ENCODE measurements around the gene DGCR2.

The DGCR2 gene

DNA sequence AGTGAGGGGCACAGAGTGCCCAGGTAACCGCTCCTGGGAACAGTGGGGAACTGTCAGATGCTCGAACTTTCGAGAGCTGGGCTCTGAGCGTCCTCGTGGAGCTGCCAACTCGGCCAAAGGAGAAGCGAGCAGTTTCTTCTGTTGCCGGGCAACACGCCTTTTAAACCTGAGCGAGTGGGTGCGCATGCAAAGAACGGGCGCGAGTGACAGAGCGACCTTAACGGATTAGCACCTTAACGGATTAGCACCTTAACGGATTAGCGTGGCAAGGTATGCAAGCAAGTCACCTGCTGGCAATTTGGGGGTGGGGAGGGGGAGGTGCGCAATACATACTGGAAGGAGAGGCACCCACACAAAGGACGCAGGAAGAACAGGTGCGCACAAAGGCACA lies 124.3 kb downstream of the DGCR2 start:
- Histone ChIP-seq H3K36me3 (ENCODE audit: insufficient read depth, low read length) (no peaks in the 10 kb centered on the region), H3K4me3 (ENCODE audit: low read depth, low read length) (no peak overlapping the region), H3K27me3 (ENCODE audit: insufficient read depth, low read length) (peaks cover 26% of the 10 kb centered on the region), H2AFZ (ENCODE audit: low read length, unreplicated experiment) (no peak overlapping the region), H3K79me2 (ENCODE audit: control insufficient read depth, insufficient read depth, low read length, unreplicated experiment) (no peaks in the 10 kb centered on the region), H3K27ac (ENCODE audit: low read depth, low read length) (no peak overlapping the region), H3K4me1 (ENCODE audit: control insufficient read depth, insufficient read depth, low read length, unreplicated experiment) (no peaks in the 10 kb centered on the region)

- no peaks in the 10 kb centered on the region for H3K4me1 ChIP-seq (ENCODE audit: control insufficient read depth, insufficient read depth, low read length, unreplicated experiment)
These were observed 124.8 kb downstream of the DGCR2 start for GRCh38 chr22:18997306-18997924.

GRCh38 chr22:18996376-18996900 lies 125.8 kb downstream of the DGCR2 start:
- peaks cover 19% of the 10 kb centered on the region; the same call in 1 of the 2 replicates for H3K27me3 ChIP-seq (ENCODE audit: insufficient read depth, low read length)
- H3K27ac ChIP-seq (ENCODE audit: low read depth, low read length), result no peak overlapping the region
- no peak overlapping the region for H3K4me3 ChIP-seq (ENCODE audit: low read depth, low read length)
- H3K36me3 ChIP-seq (ENCODE audit: insufficient read depth, low read length), result no peaks in the 10 kb centered on the region
- H3K4me1 ChIP-seq (ENCODE audit: control insufficient read depth, insufficient read depth, low read length, unreplicated experiment), result no peaks in the 10 kb centered on the region
- no peaks in the 10 kb centered on the region for H3K79me2 ChIP-seq (ENCODE audit: control insufficient read depth, insufficient read depth, low read length, unreplicated experiment)
- H2AFZ ChIP-seq (ENCODE audit: low read length, unreplicated experiment), result no peak overlapping the region

More at GRCh38 chr22:18997306-18997924, 124.8 kb downstream of the DGCR2 start:
- Histone ChIP-seq H2AFZ (ENCODE audit: low read length, unreplicated experiment) (no peak overlapping the region), H3K79me2 (ENCODE audit: control insufficient read depth, insufficient read depth, low read length, unreplicated experiment) (no peaks in the 10 kb centered on the region), H3K36me3 (ENCODE audit: insufficient read depth, low read length) (no peaks in the 10 kb centered on the region), H3K27ac (ENCODE audit: low read depth, low read length) (no peak overlapping the region), H3K4me3 (ENCODE audit: low read depth, low read length) (no peak overlapping the region), H3K27me3 (ENCODE audit: insufficient read depth, low read length) (peaks cover 21% of the 10 kb centered on the region; the same call in 1 of the 2 replicates)

DNA sequence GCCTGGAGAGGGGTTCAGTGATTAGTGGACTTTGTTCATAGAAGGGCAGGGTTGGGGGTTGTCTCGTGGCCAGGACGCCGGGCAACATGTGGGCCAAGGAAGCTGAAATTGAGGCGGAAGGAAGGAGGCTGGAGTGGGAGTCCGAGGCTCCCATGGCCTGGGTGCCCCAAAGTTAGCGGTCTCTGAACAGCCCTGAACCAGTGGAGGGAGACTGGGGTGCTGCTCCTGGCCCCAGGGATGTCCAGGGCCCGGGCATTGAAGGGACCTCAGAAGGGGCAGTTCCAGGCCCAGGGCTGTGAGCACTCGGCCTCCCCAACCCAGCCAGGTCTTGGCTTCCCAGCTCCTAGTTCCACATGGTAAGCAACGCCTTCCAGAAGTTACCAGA lies 126.9 kb downstream of the DGCR2 start:
- H3K27me3 ChIP-seq (ENCODE audit: insufficient read depth, low read length), result peaks cover 19% of the 10 kb centered on the region; the same call in 1 of the 2 replicates
- no peaks in the 10 kb centered on the region for H3K36me3 ChIP-seq (ENCODE audit: insufficient read depth, low read length)
- no peak overlapping the region for H3K27ac ChIP-seq (ENCODE audit: low read depth, low read length)
- H2AFZ ChIP-seq (ENCODE audit: low read length, unreplicated experiment), result no peak overlapping the region
- H3K79me2 ChIP-seq (ENCODE audit: control insufficient read depth, insufficient read depth, low read length, unreplicated experiment), result no peaks in the 10 kb centered on the region
- no peaks in the 10 kb centered on the region for H3K4me1 ChIP-seq (ENCODE audit: control insufficient read depth, insufficient read depth, low read length, unreplicated experiment)
- H3K4me3 ChIP-seq (ENCODE audit: low read depth, low read length), result no peak overlapping the region

- Histone ChIP-seq H3K79me2 (ENCODE audit: control insufficient read depth, insufficient read depth, low read length, unreplicated experiment) (no peaks in the 10 kb centered on the region), H3K27me3 (ENCODE audit: insufficient read depth, low read length) (peaks cover 19% of the 10 kb centered on the region; the same call in 1 of the 2 replicates), H3K36me3 (ENCODE audit: insufficient read depth, low read length) (no peaks in the 10 kb centered on the region), H3K4me3 (ENCODE audit: low read depth, low read length) (no peak overlapping the region), H3K4me1 (ENCODE audit: control insufficient read depth, insufficient read depth, low read length, unreplicated experiment) (no peaks in the 10 kb centered on the region), H3K27ac (ENCODE audit: low read depth, low read length) (no peak overlapping the region), H2AFZ (ENCODE audit: low read length, unreplicated experiment) (no peak overlapping the region)
These were observed 127.4 kb downstream of the DGCR2 start for GRCh38 chr22:18994701-18995326.

GRCh38 chr22:18994056-18994455 lies 128.2 kb downstream of the DGCR2 start:
- peaks cover 12% of the 10 kb centered on the region; the same call in 1 of the 2 replicates for H3K27me3 ChIP-seq (ENCODE audit: insufficient read depth, low read length)
- H3K4me1 ChIP-seq (ENCODE audit: control insufficient read depth, insufficient read depth, low read length, unreplicated experiment), result no peaks in the 10 kb centered on the region

GRCh38 chr22:18992543-18993198 lies 129.5 kb downstream of the DGCR2 start:
- Histone ChIP-seq H3K4me3 (ENCODE audit: low read depth, low read length) (no peak overlapping the region), H3K79me2 (ENCODE audit: control insufficient read depth, insufficient read depth, low read length, unreplicated experiment) (no peaks in the 10 kb centered on the region), H3K36me3 (ENCODE audit: insufficient read depth, low read length) (no peaks in the 10 kb centered on the region), H3K27ac (ENCODE audit: low read depth, low read length) (no peak overlapping the region), H3K27me3 (ENCODE audit: insufficient read depth, low read length) (peaks cover 11% of the 10 kb centered on the region; the same call in 1 of the 2 replicates), H2AFZ (ENCODE audit: low read length, unreplicated experiment) (no peak overlapping the region), H3K4me1 (ENCODE audit: control insufficient read depth, insufficient read depth, low read length, unreplicated experiment) (no peaks in the 10 kb centered on the region)

More at GRCh38 chr22:18994056-18994455, 128.2 kb downstream of the DGCR2 start:
- Histone ChIP-seq H2AFZ (ENCODE audit: low read length, unreplicated experiment) (no peak overlapping the region), H3K4me3 (ENCODE audit: low read depth, low read length) (no peak overlapping the region), H3K79me2 (ENCODE audit: control insufficient read depth, insufficient read depth, low read length, unreplicated experiment) (no peaks in the 10 kb centered on the region), H3K36me3 (ENCODE audit: insufficient read depth, low read length) (no peaks in the 10 kb centered on the region), H3K27ac (ENCODE audit: low read depth, low read length) (no peak overlapping the region)

DNA sequence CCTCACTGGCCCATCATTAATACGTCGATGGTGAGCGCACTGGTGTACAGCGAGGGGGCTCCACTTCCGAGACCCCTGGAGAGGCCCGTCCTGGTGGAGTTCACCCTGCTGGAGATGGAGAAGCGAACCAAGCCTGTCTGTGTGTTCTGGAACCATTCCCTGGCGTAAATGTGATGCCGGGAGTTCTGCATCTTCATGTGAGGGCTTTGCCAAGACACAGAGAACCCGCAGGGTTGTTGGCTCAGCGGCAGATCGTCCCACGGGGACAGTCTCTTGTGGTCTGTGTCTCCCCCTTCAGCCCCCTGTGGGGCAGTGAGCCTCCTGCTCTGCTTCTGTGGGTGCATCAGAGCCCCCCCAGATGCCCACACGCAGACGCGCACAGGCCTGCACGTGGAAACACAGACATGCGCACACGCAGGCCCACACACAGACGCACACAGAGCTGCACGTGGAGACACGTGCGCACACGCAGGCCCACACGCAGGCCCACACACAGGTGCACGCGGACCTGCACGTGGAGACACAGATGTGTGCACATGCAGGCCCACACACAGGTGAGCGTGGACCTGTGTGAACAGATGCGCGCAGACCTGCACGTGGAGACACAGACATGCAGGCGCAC lies 130.3 kb downstream of the DGCR2 start:
- Histone ChIP-seq H3K79me2 (ENCODE audit: control insufficient read depth, insufficient read depth, low read length, unreplicated experiment) (no peaks in the 10 kb centered on the region), H3K27me3 (ENCODE audit: insufficient read depth, low read length) (peaks cover 3% of the 10 kb centered on the region; the same call in 1 of the 2 replicates), H3K36me3 (ENCODE audit: insufficient read depth, low read length) (no peaks in the 10 kb centered on the region), H3K27ac (ENCODE audit: low read depth, low read length) (no peak overlapping the region), H3K4me3 (ENCODE audit: low read depth, low read length) (no peak overlapping the region), H2AFZ (ENCODE audit: low read length, unreplicated experiment) (no peak overlapping the region), H3K4me1 (ENCODE audit: control insufficient read depth, insufficient read depth, low read length, unreplicated experiment) (no peaks in the 10 kb centered on the region)

DNA sequence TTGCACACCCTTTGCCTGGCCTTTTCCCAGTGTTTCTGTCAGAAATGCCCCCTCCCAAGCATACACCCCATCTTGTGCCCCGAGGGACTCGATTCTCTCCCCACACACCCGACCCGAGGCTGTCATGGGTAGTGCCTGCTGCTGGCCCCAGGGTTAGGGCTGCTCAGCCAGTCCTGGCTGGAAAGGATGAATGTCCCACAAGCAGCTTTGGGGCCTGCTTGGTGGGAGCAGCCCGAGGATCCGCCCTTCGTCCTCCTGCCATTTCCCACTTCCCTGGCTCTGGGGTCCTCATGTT lies 131.1 kb downstream of the DGCR2 start:
- no peaks in the 10 kb centered on the region for H3K4me1 ChIP-seq (ENCODE audit: control insufficient read depth, insufficient read depth, low read length, unreplicated experiment)
- no peaks in the 10 kb centered on the region for H3K79me2 ChIP-seq (ENCODE audit: control insufficient read depth, insufficient read depth, low read length, unreplicated experiment)
- H3K36me3 ChIP-seq (ENCODE audit: insufficient read depth, low read length), result no peaks in the 10 kb centered on the region
- no peak overlapping the region for H3K27ac ChIP-seq (ENCODE audit: low read depth, low read length)
- no peaks in the 10 kb centered on the region for H3K27me3 ChIP-seq (ENCODE audit: insufficient read depth, low read length)
- H3K4me3 ChIP-seq (ENCODE audit: low read depth, low read length), result no peak overlapping the region
- H2AFZ ChIP-seq (ENCODE audit: low read length, unreplicated experiment), result no peak overlapping the region

- Histone ChIP-seq H3K4me3 (ENCODE audit: low read depth, low read length) (no peak overlapping the region), H3K27ac (ENCODE audit: low read depth, low read length) (no peak overlapping the region), H3K36me3 (ENCODE audit: insufficient read depth, low read length) (no peaks in the 10 kb centered on the region), H3K79me2 (ENCODE audit: control insufficient read depth, insufficient read depth, low read length, unreplicated experiment) (no peaks in the 10 kb centered on the region), H3K4me1 (ENCODE audit: control insufficient read depth, insufficient read depth, low read length, unreplicated experiment) (no peaks in the 10 kb centered on the region), H2AFZ (ENCODE audit: low read length, unreplicated experiment) (no peak overlapping the region), H3K27me3 (ENCODE audit: insufficient read depth, low read length) (no peaks in the 10 kb centered on the region)
These were observed 131.7 kb downstream of the DGCR2 start for GRCh38 chr22:18990355-18991137.
